Smooth muscle cell (in vitro differentiated cells): Measurements from ENCODE around the gene KRTAP10-2. TPM values are rescaled to one million over a fixed set of nuclear protein-coding genes. Genes with fewer than 3 reads are reported as not detected.

Experiments used
- DNase-seq: peaks from one replicate; lab custom pipeline; 2025; ENCODE audit not compliant: unreplicated experiment; lab: John Stamatoyannopoulos, UW
- H2AFZ ChIP-seq: fragments of 200-600 bp; sonication (generic); 2 replicates; pipeline ENCODE4 v1.6.0; 2016; ENCODE audit warnings: antibody characterized with exemption, low read depth, mild to moderate bottlenecking
- H3F3A ChIP-seq: fragments of 200-600 bp; sonication (generic); 2 replicates; pipeline ENCODE4 v1.6.0; 2017; ENCODE audit warnings: antibody characterized with exemption, low read depth
- H3K27ac ChIP-seq: fragments of 200-600 bp; sonication (generic); 2 replicates; pipeline ENCODE4 v1.5.1; 2016; ENCODE audit warnings: low read depth, mild to moderate bottlenecking
- H3K27me3 ChIP-seq: fragments of 200-600 bp; sonication (generic); 2 replicates; pipeline ENCODE4 v1.6.1; 2016; ENCODE audit warnings: low read depth, mild to moderate bottlenecking
- H3K36me3 ChIP-seq: fragments of 200-600 bp; sonication (generic); 2 replicates; pipeline ENCODE4 v1.5.1; 2016; ENCODE audit warnings: low read depth
- H3K4me1 ChIP-seq: fragments of 200-600 bp; sonication (generic); 2 replicates; pipeline ENCODE4 v1.5.1; 2016; ENCODE audit warnings: low read depth
- H3K4me2 ChIP-seq: fragments of 200-600 bp; sonication (generic); 2 replicates; pipeline ENCODE4 v1.6.0; 2016; ENCODE audit warnings: mild to moderate bottlenecking
- H3K4me3 ChIP-seq: fragments of 200-600 bp; sonication (generic); 2 replicates; pipeline ENCODE4 v1.5.1; 2016; ENCODE audit warnings: mild to moderate bottlenecking
- H3K79me2 ChIP-seq: fragments of 200-600 bp; sonication (generic); 2 replicates; pipeline ENCODE4 v1.6.0; 2016; ENCODE audit warnings: low read depth, mild to moderate bottlenecking
- H3K9ac ChIP-seq: fragments of 200-600 bp; sonication (generic); 2 replicates; pipeline ENCODE4 v1.6.0; 2016; ENCODE audit warnings: low read depth
- H3K9me3 ChIP-seq: fragments of 200-600 bp; sonication (generic); replicated peaks from 2 replicates; pipeline ENCODE4 v1.5.1; 2016; ENCODE audit warnings: low read depth
- H4K20me1 ChIP-seq: fragments of 200-600 bp; sonication (generic); 2 replicates; pipeline ENCODE4 v1.6.0; 2016; ENCODE audit warnings: low read depth
- CTCF ChIP-seq: fragments of 200-600 bp; sonication (generic); IDR thresholded peaks from 2 replicates; pipeline ENCODE4 v1.5.1; 2017; ENCODE audit warnings: borderline replicate concordance, mild to moderate bottlenecking, antibody characterized with exemption; ENCODE audit not compliant: insufficient read depth, poor library complexity, severe bottlenecking
- WGBS: methylation state at CpG from one replicate; pipeline ENCODE4 v1.1.7; 2016; ENCODE audit warnings: low lambda C conversion rate; 5-methylcytosine and 5-hydroxymethylcytosine counted together
- polyA plus RNA-seq: library from polyadenylated mRNA; unstranded; fragments of >200 nt; fragmentation: Nextera tagmentation; extraction: Ambion mirVana; gene quantifications from 2 replicates; pipeline ENCODE4 v1.2.1, GENCODE V29; 2016
- total RNA-seq: library from RNA; depleted of rRNA; stranded (reverse); fragments of >200 nt; gene quantifications from 2 replicates; pipeline ENCODE4 v1.2.3, GENCODE V29; 2014

KRTAP10-2 gene
- total and polyA plus RNA-seq, 2 experiments from 2014 or later = not detected

DNA sequence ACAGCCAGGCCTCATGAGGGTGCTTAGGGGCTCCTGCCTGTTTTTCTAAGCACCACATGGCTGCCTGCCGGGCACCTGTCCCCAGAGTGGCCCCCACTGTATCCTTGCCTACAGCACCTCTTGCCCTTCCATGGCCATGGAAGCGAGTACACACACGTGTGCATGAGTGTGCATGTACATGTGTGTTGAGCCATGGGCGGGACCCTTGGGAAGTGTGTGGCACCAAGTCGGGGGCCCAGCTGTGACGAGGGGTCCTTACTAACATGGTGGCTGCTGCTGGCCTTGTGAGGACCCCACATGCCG, 37.1 kb downstream of the KRTAP10-2 start:
- H2AFZ ChIP-seq = no peak overlapping the region
- no peak for TF ChIP-seq CTCF
- no peaks in the 10 kb centered on the region for H3K4me1 ChIP-seq
- no peaks in the 10 kb centered on the region for H4K20me1 ChIP-seq
- no peak overlapping the region for H3K4me2 ChIP-seq
- no peak overlapping the region for H3K27ac ChIP-seq
- H3K9me3 ChIP-seq = no peaks in the 10 kb centered on the region
- H3K4me3 ChIP-seq = no peak overlapping the region
- H3K79me2 ChIP-seq = no peaks in the 10 kb centered on the region
- H3K9ac ChIP-seq = no peak overlapping the region
- DNase-seq = no peak
- WGBS = 98% methylated on average over 7 of the region's 7 CpGs
- H3K27me3 ChIP-seq = no peaks in the 10 kb centered on the region
- no peaks in the 10 kb centered on the region for H3F3A ChIP-seq
- H3K36me3 ChIP-seq = no peaks in the 10 kb centered on the region

- Histone ChIP-seq H3K27ac (no peak overlapping the region), H3K9me3 (no peaks in the 10 kb centered on the region), H2AFZ (no peak overlapping the region), H3K4me2 (no peak overlapping the region), H3K79me2 (no peaks in the 10 kb centered on the region), H4K20me1 (no peaks in the 10 kb centered on the region), H3F3A (no peaks in the 10 kb centered on the region), H3K9ac (no peak overlapping the region), H3K4me1 (no peaks in the 10 kb centered on the region), H3K27me3 (no peaks in the 10 kb centered on the region), H3K36me3 (no peaks in the 10 kb centered on the region), H3K4me3 (no peak overlapping the region)
- 98% methylated on average over 15 of the region's 15 CpGs for WGBS
- no peak for DNase-seq
- no peak for TF ChIP-seq CTCF
Measured at GRCh38 chr21:44513389-44514217, 37.7 kb downstream of the KRTAP10-2 start.

- H3K9me3 ChIP-seq = no peaks in the 10 kb centered on the region
- no peaks in the 10 kb centered on the region for H3F3A ChIP-seq
- no peak for DNase-seq
- no peaks in the 10 kb centered on the region for H3K4me1 ChIP-seq
- no peak overlapping the region for H3K27ac ChIP-seq
- H3K4me3 ChIP-seq = no peak overlapping the region
- H3K36me3 ChIP-seq = no peaks in the 10 kb centered on the region
- H3K4me2 ChIP-seq = no peak overlapping the region
- no peaks in the 10 kb centered on the region for H4K20me1 ChIP-seq
- H3K27me3 ChIP-seq = no peaks in the 10 kb centered on the region
- no peak overlapping the region for H2AFZ ChIP-seq
- no peak for TF ChIP-seq CTCF
- H3K9ac ChIP-seq = no peak overlapping the region
- H3K79me2 ChIP-seq = no peaks in the 10 kb centered on the region
- WGBS = 95% methylated on average over 21 of the region's 21 CpGs
Measured at GRCh38 chr21:44512496-44513388, 38.6 kb downstream of the KRTAP10-2 start.
